PC-3 (cell line): ENCODE measurements around the gene NFU1.

Experiments used
- EZH2 ChIP-seq: fragments of 300-600 bp; sonication (generic); IDR thresholded peaks from one replicate; pipeline ENCODE4 v1.6.1; 2017; ENCODE audit warnings: antibody characterized with exemption, mild to moderate bottlenecking, low read length; ENCODE audit not compliant: unreplicated experiment
- EZH2phosphoT487 ChIP-seq: fragments of 300-600 bp; sonication (generic); IDR thresholded peaks from 2 replicates; pipeline ENCODE4 v1.6.1; 2018; ENCODE audit warnings: mild to moderate bottlenecking, antibody characterized with exemption, low read length, borderline replicate concordance
- TF ChIP-seq, protein P1 (sequence below): fragments of 300-600 bp; sonication (generic); conservative IDR thresholded peaks from 2 replicates; pipeline ENCODE4 v1.5.1; 2017; ENCODE audit warnings: antibody characterized with exemption, low read depth, mild to moderate bottlenecking, low read length

DNA sequence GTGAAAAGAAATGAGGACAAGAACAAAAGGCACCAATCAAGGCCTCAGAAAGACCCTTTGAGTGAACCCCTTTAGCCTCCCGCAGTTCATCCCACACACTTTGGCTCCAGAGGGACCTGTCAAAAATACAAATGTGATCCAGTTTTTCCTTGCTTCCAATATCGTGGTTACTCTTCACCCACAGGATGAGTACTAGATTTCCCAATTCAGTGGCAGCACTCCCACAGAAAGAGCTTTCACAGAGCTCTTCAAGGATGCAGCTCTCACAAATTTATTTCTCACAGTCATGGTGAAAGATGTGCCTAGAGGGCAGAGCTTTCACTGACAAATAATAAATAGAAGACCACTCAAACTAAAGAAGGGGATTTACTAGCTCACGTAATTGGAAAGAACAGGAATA lies 47.2 kb downstream of the NFU1 start:
- TF ChIP-seq, protein P1, sequence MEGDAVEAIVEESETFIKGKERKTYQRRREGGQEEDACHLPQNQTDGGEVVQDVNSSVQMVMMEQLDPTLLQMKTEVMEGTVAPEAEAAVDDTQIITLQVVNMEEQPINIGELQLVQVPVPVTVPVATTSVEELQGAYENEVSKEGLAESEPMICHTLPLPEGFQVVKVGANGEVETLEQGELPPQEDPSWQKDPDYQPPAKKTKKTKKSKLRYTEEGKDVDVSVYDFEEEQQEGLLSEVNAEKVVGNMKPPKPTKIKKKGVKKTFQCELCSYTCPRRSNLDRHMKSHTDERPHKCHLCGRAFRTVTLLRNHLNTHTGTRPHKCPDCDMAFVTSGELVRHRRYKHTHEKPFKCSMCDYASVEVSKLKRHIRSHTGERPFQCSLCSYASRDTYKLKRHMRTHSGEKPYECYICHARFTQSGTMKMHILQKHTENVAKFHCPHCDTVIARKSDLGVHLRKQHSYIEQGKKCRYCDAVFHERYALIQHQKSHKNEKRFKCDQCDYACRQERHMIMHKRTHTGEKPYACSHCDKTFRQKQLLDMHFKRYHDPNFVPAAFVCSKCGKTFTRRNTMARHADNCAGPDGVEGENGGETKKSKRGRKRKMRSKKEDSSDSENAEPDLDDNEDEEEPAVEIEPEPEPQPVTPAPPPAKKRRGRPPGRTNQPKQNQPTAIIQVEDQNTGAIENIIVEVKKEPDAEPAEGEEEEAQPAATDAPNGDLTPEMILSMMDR = no peak
- TF ChIP-seq EZH2phosphoT487 = no peak
- TF ChIP-seq EZH2 = no peak
